Upper lobe of left lung (tissue), 6 donors: ENCODE results near the gene NR2E3. TPM values are rescaled to one million over a fixed set of nuclear protein-coding genes. Genes with fewer than 3 reads are reported as not detected.

Experiments
- ATAC-seq, 2 donors: fragments of 200-7000 bp; cut with Tn5 transposase; one replicate each; pipeline ENCODE4 v1.9.1; 2022; ENCODE audit warnings: mild to moderate bottlenecking in 2 of 2, moderate library complexity in 2 of 2; ENCODE audit not compliant: low FRiP score in 2 of 2
- DNase-seq, 2 donors: peaks; one replicate each; pipeline ENCODE4 v3.0.0-alpha.2; 2019 to 2020
- H3K27ac ChIP-seq, 4 donors: fragments of 200-600 bp; sonication (generic); one replicate each; pipeline ENCODE4 v1.5.1; 2016 to 2019
- H3K27me3 ChIP-seq, 4 donors: fragments of 200-600 bp; sonication (generic); one replicate each; pipeline ENCODE4 v1.5.1; 2017 to 2019
- H3K36me3 ChIP-seq, 4 donors: fragments of 200-600 bp; sonication (generic); one replicate each; pipeline ENCODE4 v1.5.1; 2016 to 2019
- H3K4me1 ChIP-seq, 4 donors: fragments of 200-600 bp; sonication (generic); one replicate each; pipeline ENCODE4 v1.5.1; 2018 to 2019
- H3K4me3 ChIP-seq, 4 donors: fragments of 200-600 bp; sonication (generic); one replicate each; pipeline ENCODE4 v1.5.1; 2017 to 2019; ENCODE audit warnings: mild to moderate bottlenecking in 2 of 4, moderate library complexity in 1 of 4
- H3K9me3 ChIP-seq, 4 donors: fragments of 200-600 bp; sonication (generic); one replicate each; pipeline ENCODE4 v1.5.1; 2018 to 2019
- EP300 ChIP-seq, 4 donors: sonication (generic); formaldehyde crosslinking; IDR thresholded peaks; one replicate each; pipeline ENCODE4 v1.5.1; 2017; ENCODE audit warnings: antibody characterized with exemption in 4 of 4, control low read depth in 2 of 4
- POLR2A ChIP-seq, 4 donors: fragments of 450-650 bp; IDR thresholded peaks; one replicate each; pipeline ENCODE4 v1.5.1; 2016 to 2017; ENCODE audit warnings: antibody characterized with exemption in 4 of 4, mild to moderate bottlenecking in 2 of 4
- POLR2AphosphoS5 ChIP-seq, 2 donors: sonication (generic); formaldehyde crosslinking; IDR thresholded peaks; one replicate each; pipeline ENCODE4 v1.5.1; 2017; ENCODE audit warnings: antibody characterized with exemption in 2 of 2
- WGBS, 2 donors: methylation state at CpG; one replicate each; pipeline ENCODE4 v1.1.5; 2017 to 2018; 5-methylcytosine and 5-hydroxymethylcytosine counted together
- total RNA-seq, 6 donors: library from RNA; depleted of rRNA in 4 of 6; stranded (reverse); fragments of >200 nt in 4 of 6; gene quantifications; one replicate each; pipeline versions ENCODE4 v1.1.0 to v1.2.1, GENCODE V29; 2016 to 2021
- TF ChIP-seq, protein P1 (sequence below), 6 experiments: fragments of 450-650 bp in 4 of 6; fragments of 200-600 bp in 2 of 6; sonication (generic) in 2 of 6; IDR thresholded peaks; one replicate each; pipeline ENCODE4 v1.5.1; 2016 to 2019; ENCODE audit warnings: antibody characterized with exemption in 6 of 6
- donor health status: DM: no; HTN: no; CAD: no; lungs with moderate emphysema.
- donor health status: DM: no; HTN: yes; CAD: no; lungs with severe emphysema.

The NR2E3 gene
- total RNA-seq, 6 donors from 2014 or later: 0.43 to 3.1 (median 1.5) TPM; not detected in 2

DNA sequence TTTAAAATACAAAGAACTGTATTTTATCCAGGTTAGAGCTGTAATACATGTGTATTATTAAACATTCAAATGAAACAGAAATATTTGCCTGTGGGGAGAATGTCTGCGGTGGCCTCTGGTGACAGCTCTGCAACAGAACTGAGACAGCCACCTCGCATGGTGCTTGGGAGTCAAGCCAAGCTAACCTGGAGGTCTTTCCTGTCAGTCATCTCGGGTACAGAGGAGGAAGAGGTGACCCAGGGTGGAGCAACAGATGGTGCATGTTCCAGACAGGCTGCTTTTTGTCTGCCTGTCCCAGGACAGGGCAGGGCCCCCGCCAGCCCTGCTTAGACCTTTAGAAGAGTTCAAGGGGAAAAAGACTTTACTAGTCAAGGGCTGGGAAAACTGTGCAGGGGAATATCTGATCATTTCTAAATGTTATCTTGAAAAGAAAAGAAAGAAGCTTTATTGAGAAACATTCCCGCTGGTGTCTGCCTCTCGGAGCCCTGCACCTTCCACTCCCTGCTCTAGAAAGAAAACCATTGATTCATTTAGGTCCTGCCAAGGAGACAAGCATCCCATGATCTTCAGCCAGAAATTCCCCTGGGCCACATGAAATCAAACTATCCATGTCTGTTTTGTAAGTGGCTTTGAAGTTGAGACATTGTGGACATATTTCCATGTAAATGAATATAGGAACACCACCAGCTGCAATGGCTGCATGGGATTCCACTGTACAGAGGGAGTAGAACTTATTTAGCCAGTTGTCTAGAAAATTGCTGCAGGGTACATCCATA lies 5.5 kb upstream of the NR2E3 start:
- Histone ChIP-seq H3K4me3 (no peak overlapping the region), H3K27me3 (no peaks in the 10 kb centered on the region), H3K4me1 (peaks cover 0 to 7% (median 0%) of the 10 kb centered on the region in 4 donors), H3K9me3 (no peaks in the 10 kb centered on the region), H3K27ac (no peak overlapping the region), H3K36me3 (no peaks in the 10 kb centered on the region)
- 58 to 66% methylated on average over 6 of the region's 6 CpGs for WGBS, 2 donors
- no peak for DNase-seq
- TF ChIP-seq EP300 (IDR thresholded peaks at IDR 0.05): no peak
- no peak for TF ChIP-seq POLR2AphosphoS5 (IDR thresholded peaks at IDR 0.05)
- TF ChIP-seq, protein P1, sequence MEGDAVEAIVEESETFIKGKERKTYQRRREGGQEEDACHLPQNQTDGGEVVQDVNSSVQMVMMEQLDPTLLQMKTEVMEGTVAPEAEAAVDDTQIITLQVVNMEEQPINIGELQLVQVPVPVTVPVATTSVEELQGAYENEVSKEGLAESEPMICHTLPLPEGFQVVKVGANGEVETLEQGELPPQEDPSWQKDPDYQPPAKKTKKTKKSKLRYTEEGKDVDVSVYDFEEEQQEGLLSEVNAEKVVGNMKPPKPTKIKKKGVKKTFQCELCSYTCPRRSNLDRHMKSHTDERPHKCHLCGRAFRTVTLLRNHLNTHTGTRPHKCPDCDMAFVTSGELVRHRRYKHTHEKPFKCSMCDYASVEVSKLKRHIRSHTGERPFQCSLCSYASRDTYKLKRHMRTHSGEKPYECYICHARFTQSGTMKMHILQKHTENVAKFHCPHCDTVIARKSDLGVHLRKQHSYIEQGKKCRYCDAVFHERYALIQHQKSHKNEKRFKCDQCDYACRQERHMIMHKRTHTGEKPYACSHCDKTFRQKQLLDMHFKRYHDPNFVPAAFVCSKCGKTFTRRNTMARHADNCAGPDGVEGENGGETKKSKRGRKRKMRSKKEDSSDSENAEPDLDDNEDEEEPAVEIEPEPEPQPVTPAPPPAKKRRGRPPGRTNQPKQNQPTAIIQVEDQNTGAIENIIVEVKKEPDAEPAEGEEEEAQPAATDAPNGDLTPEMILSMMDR (IDR thresholded peaks at IDR 0.05): no peak
- TF ChIP-seq POLR2A (IDR thresholded peaks at IDR 0.05): no peak
- no peak for ATAC-seq

DNA sequence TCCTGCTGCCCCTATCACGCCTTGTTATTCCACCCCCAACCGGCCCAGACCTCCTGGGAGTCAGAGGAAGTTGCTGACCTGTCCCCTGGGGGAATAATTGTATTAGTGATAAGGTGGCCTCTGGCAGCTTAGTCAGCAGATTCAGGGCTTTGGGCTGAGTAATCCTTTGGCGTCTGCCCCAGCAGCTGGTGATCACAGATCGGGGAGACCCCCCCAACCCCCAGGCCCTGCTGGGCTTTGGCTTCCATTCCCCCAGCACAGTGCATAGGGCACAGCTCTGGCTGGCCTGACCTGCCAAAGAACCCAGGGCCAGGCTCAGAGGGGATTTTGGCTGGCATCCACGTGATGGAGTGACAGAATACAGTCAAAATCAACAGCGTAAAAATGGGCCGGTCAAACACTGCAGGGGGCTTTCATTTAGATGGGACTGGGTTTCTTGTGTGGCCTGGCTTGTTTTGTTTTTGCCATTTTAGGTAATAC lies 3.9 kb upstream of the NR2E3 start:
- Histone ChIP-seq H3K4me3 (no peak overlapping the region), H3K27ac (no peak overlapping the region), H3K36me3 (no peaks in the 10 kb centered on the region), H3K27me3 (no peaks in the 10 kb centered on the region), H3K9me3 (no peaks in the 10 kb centered on the region), H3K4me1 (peaks cover 0 to 3% (median 0%) of the 10 kb centered on the region in 4 donors)
- TF ChIP-seq, protein P1 (IDR thresholded peaks at IDR 0.05): no peak
- TF ChIP-seq POLR2A (IDR thresholded peaks at IDR 0.05) (no peak), POLR2AphosphoS5 (IDR thresholded peaks at IDR 0.05) (no peak)
- DNase-seq (no peak), ATAC-seq (no peak)
- WGBS, 2 donors: 70 to 75% methylated on average over 4 to 7 of the region's 7 CpGs

DNA sequence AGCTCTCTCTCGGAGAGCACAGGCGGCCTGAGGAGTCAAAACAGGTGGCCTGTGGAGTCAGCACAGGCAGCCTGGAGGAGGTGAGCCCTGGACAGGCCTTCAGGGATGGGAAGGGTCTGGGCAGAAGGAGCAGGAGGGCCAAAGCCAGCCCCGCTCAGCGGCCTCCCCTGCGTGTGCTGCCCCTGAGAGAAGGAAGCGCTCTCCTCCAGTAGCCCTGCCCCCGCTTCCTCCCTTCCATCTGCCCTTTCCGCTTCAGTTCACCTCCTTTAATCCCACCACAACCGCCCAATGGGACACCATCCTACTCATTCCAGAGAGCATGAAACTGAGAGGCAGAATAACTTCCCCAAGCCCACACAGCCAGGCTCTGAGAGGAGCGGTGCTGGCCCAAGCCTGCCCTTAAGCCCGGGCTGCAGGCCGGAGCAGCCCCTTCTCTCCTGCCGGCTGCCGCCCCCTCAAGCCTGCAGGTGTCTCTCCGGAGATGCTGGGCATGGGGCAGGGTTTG lies 3.2 kb upstream of the NR2E3 start:
- H3K9me3 ChIP-seq: no peaks in the 10 kb centered on the region
- no peaks in the 10 kb centered on the region for H3K36me3 ChIP-seq
- H3K27me3 ChIP-seq: no peaks in the 10 kb centered on the region
- no peak overlapping the region for H3K4me3 ChIP-seq
- ATAC-seq (no peak), DNase-seq (peak in 1 of 2 donors; percentile 56)
- H3K27ac ChIP-seq: no peak overlapping the region
- H3K4me1 ChIP-seq: peaks cover 0 to 3% (median 0%) of the 10 kb centered on the region in 4 donors
- TF ChIP-seq EP300 (IDR thresholded peaks at IDR 0.05) (no peak), POLR2AphosphoS5 (IDR thresholded peaks at IDR 0.05) (no peak), POLR2A (IDR thresholded peaks at IDR 0.05) (no peak)
- TF ChIP-seq, protein P1 (IDR thresholded peaks at IDR 0.05): no peak
- WGBS, 2 donors: 78 to 85% methylated on average over 13 to 14 of the region's 15 CpGs

DNA sequence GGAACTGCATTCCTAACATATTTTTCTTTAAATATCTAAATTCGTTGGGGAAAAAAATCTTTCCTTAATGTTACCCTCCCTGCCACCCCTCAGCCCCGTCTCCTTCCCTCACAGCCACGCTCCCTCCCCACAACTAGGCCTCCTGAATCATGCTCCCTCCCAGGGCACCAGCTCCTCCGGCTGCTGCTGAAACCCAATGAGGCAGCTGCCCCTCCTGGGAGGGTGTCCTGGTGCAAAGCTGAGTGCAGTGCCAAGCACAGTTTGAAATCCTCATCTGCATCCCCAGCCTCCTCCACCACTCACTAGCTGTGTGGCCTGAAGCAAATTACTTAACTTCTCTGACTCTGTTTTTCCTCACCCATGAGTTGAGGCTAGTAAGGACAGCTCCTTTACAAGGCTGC lies 2.7 kb upstream of the NR2E3 start:
- no peak for ATAC-seq
- H3K36me3 ChIP-seq: no peaks in the 10 kb centered on the region
- H3K4me1 ChIP-seq: peaks cover 0 to 3% (median 0%) of the 10 kb centered on the region in 4 donors
- DNase-seq: no peak
- no peaks in the 10 kb centered on the region for H3K9me3 ChIP-seq
- no peak overlapping the region for H3K27ac ChIP-seq
- WGBS, 2 donors: 61 to 70% methylated on average over 4 of the region's 4 CpGs
- H3K4me3 ChIP-seq: no peak overlapping the region
- TF ChIP-seq EP300 (IDR thresholded peaks at IDR 0.05): no peak
- TF ChIP-seq POLR2AphosphoS5 (IDR thresholded peaks at IDR 0.05): no peak
- TF ChIP-seq, protein P1 (IDR thresholded peaks at IDR 0.05): no peak
- no peak for TF ChIP-seq POLR2A (IDR thresholded peaks at IDR 0.05)
- H3K27me3 ChIP-seq: no peaks in the 10 kb centered on the region
